GM21825 (cell line): Measurements from ENCODE around the gene IGIP.

Source experiments
- ATAC-seq: cut with Tn5 transposase; IDR thresholded peaks from one replicate; pipeline ENCODE4 v1.9.1; 2021; ENCODE audit warnings: mild to moderate bottlenecking, moderate library complexity; ENCODE audit not compliant: unreplicated experiment

Gene IGIP

DNA sequence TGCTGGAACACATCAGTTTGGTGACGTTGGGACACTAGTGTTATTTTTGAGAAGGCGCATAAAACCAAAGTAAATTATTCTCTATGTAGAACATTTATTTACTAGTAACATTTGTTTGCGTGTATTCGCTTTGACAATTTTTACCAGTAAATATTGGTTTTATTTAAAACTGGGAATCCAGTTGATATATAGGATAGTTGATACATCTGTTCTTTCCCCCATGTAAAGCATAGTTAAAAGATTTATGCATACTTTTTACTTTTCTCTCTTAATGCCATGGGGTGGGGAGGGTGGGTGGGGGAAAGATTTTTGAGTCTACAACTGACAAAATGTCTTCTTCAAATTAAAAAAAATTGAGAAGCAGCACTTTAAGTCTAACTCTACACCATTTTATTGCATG lies at the start of gene IGIP:
IGIP (plus strand) TSS at position 301 of the 400 bp plus-strand sequence. CDS start 2,540 bp downstream, outside the sequence.
- ATAC-seq: no peak

DNA sequence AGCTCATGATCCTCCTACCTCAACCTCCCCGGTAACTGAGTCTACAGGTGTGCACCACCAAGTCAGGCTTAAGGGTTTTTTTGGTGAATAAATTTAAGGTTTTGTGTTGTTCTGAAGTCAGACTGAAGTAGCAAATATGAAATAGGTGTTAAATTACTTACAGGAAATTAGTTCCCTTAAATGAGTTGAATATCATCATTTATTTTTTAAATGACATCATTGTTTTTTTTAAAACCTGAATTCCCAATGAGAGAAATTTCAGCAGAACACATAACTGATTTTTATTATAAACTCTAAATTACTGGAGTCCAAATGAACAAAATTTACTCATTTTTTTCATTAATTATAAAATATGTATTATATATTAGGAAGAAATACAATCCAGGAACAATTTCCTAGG lies 49.6 kb upstream of the IGIP start:
- ATAC-seq: no peak

DNA sequence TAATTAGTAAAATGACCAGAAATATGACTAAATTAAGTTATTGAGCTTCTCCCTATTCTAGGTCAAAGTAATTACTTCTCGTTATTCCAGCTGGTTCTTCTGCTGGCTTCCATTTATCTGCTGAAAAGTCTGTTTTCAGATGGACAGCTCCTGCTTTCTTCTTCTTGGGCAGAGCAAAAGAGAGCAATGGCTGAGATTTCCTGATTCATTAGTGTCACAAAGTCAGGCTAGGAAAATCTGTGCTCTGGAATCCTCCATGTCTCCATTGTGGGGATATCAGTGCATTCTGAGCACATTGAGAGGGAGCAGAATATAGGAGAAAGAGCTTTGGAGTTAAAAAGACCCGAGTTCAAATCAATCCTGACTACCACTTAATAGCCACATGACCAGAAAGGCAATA lies 48.9 kb upstream of the IGIP start:
- ATAC-seq: no peak

DNA sequence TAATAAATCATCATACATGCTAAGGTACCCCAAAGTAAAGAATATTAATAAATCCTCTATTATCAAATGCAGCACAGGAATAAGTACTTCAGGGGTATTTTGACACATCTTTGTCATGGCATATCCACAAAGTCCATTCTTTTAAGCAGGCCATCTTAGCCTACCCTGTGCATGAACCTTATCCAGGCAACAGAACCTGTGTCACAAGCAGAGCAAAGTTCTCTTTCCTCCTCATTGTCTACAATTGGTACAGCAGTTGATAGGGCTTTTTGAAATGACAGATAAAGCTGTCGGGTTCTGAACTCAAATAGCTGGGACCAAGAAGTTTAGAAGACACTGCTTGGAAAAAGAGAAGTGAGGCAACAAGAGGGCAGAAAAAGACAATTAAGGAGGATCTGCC lies 42.6 kb upstream of the IGIP start:
- no peak for ATAC-seq

DNA sequence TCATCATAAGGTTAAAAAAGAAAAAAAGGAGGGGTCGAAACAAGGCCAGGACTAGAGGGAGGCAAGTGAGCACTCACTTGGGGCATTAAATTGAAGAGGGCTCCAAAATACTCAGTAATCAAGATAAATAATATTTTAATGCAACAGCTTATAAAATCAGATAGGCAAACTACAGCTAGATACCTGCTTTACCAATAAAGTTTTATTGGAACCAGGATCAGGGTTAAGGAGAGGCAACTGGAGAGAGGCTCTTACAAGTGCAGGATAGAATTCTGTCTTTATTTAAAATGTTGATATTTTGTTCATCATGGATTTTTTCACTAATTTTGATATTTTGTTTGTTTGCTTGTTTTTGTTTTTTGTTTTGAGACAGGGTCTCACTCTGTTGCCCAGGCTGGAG lies 42.1 kb upstream of the IGIP start:
- no peak for ATAC-seq

DNA sequence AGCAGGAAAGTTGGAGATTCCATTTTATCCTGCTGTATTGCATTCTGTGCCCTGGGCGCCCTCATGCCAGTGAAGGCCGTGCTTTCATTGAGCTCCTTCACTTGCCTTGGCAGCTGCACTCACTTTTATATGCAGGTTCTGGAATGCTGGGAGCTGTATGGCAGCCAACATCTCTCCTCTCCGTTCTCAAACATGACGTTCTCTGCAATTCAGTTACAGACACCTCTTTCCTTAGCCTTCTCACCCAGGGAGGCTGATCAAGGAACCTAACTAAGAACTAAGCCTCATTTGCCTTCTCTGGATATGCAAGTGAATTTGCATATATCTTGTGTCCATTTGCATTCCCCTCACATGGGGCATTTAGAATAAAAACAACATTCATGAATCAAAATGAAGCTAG lies 41.2 kb upstream of the IGIP start:
- no peak for ATAC-seq

DNA sequence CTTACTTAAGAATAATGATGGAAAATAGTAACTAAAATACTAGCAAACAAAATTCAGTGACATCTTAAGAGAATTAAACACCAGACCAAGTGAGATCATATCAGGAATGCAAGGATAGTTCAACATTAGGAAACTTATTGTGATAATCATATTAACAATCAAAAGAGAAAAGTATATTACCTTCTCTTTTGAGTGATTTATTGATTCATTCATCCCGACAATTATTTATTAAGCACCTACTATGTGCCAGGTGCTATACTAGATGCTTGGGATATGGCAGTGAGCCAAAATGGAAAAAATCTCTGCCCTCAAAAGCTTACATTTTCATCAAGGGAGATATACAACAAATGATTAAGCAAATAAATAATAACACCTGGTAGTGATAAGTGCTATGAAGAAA lies 35.5 kb upstream of the IGIP start:
- no peak for ATAC-seq

DNA sequence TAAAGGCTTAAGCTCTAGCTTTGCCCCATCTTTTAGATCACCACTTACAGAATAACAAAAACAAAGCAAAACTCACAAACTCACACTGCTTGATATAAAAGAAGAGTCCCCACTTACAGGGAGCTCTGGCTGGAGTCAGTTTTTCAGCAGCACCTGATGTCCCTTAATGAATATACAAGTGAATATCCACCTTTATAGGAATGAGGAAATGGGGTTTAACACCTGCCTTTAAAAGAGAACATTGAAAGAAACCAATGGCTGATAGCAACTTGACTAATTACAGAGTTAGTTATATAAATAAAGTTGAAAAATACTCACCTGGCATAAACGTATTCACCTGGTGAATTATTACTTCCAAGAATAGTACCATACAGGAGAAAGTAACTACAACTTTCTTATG lies 32.6 kb upstream of the IGIP start:
- ATAC-seq: no peak

DNA sequence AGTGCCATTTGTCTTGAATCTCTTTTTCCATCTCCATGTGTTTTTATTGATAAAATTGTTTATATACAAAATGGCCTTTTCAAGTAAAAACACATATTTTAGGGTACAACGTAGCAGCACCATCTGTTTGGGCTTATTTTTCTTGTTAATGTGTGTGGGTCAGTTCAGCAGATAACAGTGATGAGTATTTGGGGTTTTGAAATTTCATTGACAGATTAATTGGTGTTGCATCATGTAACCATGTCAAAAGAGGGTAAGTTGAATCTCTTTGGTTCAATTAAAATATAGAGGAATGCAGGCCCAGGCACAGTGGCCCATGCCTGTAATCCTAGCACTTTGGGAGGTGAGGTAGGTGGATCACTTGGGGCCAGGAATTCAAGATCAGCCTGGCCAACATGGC lies 31.9 kb upstream of the IGIP start:
- no peak for ATAC-seq

DNA sequence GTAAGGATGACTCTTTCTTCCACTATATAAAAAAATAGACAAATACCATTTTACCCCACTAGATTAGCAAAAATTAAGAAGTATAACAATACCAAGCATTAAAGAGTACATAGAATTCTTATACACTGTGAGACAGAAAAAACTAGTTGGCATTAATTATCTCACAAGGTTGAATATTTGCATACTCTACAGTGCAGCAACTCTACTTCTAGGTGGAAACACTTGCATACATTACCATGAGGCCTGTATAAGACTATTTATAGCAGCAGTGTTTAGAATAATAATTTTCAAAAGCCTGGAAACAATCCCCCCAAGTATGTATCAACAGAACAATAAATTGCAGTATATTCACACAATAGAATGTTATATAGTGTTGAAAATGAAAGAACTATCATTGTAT lies 30.8 kb upstream of the IGIP start:
- ATAC-seq: no peak

DNA sequence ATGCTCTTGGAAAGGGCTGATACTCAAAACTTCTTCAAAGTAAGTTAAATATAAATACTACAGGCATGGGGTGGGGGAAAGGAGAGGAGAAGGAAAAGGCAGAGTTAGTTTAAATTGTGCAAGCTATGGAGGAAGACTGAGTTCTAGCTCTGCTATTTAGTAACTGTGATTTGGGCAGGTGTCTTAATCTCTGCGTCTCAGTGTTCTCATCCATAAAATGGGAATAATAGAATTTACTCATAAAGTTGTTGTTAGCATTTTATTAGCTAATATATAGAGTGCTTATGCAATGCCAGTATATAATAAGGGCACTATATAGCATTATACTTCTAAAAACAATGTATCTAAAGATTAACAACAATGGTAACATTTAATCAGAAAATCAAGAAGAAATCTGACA lies 24.6 kb upstream of the IGIP start:
- ATAC-seq: no peak

DNA sequence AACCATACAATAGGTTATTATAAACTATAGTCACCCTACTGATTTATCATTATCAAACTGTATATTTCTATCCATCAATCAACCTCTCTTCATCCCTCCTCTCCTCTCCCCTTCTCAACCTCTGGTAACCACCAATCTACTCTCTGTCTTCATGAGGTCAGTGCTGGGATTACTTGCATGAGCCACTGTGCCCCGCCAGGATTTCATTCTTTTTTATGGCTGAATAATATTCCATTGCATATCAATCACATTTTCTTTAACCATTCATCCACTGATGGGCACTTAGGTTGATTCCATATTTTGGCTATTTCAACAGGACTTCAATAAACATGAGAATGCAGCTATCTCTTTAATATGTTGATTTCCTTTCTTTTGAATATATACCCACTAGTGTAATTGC lies 22.6 kb upstream of the IGIP start:
- ATAC-seq: no peak

DNA sequence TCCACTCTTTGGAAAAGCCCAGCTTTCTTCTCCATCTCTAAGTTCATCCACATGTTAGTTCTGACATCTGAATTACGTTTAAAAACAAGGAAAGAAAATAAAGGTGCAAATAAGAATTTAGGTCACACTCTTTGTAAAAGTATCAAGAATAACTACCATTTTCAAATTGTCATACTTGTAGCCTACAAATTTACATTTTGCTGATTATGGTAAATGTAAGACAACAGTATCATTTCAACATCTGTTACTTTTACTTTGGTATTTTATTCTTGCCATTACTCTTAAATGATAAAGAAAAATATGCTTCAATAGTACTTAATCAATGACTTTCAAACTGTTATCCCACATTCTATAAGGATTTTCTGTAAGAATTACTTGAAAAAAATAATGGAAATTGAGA lies 21.6 kb upstream of the IGIP start:
- no peak for ATAC-seq

DNA sequence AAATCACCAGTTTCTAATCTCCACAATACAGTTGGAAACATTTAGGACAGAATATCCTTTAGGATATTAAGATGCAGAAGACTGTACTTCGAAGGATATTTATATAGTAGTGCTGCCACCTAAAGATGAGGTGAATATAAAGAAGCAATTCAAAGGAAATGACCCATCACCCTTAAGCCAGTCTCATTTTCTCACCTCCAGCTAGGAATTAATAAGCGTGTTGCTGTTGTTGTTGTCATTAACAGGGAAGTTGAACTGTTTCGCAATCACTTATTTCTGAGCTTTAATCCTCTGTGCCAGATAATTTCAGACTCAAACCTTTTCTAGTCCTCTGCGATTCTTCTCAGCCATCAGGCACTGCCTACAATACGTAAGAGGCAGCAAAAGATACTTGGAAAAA lies 19.6 kb upstream of the IGIP start:
- no peak for ATAC-seq

DNA sequence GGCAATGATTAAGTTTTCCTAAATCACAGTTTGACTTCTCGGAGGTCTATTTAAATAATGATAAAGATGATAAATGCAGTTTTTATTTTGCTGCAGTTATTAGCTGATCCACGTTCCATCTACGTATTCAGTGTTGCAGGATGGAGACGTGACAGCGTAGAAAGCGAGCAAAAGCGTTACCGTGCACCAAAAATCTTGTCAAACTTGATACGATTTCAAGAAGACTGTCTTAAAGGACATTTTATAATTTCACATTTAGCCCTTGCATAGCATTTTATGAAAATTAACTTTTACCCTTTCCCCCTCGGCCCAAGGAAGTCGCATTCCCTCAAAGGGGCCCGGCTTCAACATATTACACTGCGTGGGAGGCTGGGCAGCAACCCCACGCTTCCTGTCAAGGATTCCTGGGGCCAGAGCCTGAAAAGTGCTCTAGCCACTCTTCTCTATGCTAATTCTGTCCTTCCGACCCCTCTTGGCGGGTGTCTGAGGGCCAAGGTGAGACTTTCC lies 18.9 kb upstream of the IGIP start:
- no peak for ATAC-seq

DNA sequence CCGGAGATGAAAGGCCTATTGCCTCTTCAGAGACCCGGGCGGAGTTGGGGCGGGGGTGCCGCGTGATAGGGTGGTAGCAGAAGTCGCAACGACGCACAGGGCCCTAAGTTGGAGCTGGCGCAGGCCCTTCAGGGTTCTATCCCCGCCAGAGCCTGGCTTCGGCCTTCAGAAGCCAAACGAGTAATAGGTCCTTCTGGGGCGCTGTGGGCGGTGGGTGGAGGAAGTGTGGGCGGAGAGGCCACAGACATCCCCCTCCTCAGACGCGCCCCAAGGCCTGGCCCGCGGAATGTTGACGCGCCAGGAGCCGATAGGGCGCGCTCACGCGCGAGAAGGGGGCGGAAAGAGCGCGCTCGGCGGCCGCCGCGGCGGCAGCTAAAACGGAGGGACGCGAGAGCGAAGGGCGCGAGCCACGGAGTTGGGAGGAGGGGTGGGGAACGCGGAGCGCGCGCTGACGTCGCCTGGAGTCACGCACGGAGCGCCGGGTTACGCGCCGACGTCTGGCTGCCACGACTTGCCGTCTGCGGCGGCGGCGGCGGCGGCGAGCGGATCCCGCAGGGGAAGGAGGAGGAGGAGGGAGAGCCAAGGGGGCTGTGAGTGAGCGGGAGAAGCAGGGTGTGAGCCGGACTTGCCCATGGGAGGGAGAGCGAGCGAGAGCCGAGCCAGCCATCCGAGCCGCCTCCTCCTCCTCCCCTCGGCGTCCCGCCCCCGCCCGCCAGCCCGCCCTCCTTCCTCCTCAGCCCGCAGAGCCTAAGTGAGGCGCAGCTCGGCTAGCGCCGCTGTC lies 18.2 kb upstream of the IGIP start:
- peak; percentile 86 for ATAC-seq

DNA sequence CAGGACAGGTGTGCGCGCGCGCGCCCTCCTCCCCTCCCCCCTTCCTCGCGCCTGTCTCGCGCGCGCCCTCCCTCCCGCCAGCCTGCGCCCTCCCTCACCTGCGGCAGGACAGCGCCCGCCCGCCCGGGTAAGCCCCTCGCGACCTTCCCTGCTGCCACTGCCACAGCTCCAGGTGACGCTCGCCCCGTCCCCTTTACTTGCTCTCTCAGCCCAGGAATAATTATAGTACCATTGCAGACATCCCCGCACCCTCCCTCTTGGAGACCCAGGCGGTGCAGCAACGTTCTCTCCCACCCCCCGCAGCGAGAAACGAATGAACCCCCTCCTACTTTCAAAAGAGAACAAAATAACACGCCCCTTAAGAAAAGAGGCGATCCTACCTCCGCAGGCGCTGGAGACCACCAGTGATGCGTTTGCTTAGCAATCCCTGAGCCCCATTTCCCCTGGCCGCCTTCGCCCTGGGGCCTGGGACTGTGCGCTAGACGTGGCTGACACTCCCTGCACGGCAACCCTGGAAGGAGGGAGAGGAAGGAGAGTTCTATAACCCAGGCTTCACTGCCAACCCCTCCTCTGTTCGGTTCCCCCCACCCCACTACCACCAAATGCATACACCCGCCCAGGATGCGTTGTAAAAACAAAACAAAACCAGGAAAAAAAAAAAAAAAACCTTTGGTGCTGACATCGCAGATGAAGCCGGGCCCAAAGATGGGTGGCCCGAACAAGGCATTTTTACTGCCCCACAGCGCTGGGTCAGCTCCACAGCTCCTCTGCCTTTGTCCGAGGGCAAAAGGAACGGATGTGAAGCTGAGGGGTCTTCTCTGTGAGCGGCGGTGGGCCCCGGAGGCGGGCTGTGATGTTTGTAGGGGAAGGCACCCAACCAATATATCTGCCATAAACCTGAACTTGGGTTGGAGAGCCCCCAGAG lies 17.4 kb upstream of the IGIP start:
- peak; percentile 55 for ATAC-seq

DNA sequence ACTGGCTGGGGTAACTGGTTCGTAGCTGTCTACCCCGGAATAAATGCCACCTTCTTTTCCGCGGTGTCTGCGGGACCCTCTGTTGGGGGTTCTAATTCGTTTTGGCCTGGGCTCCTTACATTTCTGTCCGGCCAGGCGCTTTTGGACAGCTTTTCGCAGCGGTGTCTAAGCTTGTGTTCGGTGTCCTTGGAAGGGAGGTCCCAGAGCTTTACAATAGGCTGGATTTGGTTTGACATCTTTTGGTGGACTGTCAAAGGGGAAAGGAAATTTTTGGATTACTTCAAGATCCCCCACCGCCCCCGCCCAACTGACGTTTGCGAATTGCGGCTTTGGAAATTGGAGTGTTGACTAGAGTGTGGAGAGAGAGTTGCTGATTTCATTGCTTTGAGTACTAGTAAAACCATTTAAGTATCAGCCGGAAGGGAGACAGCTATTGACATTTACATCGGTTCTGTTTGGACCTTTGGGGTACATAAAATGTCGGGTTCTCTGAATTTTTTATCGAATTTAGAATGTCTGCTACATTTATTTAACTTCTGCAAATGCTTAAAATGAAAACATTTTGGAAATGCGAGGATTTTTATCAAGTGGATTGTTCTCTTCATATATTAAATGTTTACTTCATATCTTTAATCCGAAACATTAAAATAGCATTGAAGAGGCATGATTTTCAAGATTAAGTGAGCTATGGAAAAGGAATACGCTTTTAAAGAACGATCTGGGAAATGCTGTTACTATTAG lies 16.5 kb upstream of the IGIP start:
- ATAC-seq: no peak

DNA sequence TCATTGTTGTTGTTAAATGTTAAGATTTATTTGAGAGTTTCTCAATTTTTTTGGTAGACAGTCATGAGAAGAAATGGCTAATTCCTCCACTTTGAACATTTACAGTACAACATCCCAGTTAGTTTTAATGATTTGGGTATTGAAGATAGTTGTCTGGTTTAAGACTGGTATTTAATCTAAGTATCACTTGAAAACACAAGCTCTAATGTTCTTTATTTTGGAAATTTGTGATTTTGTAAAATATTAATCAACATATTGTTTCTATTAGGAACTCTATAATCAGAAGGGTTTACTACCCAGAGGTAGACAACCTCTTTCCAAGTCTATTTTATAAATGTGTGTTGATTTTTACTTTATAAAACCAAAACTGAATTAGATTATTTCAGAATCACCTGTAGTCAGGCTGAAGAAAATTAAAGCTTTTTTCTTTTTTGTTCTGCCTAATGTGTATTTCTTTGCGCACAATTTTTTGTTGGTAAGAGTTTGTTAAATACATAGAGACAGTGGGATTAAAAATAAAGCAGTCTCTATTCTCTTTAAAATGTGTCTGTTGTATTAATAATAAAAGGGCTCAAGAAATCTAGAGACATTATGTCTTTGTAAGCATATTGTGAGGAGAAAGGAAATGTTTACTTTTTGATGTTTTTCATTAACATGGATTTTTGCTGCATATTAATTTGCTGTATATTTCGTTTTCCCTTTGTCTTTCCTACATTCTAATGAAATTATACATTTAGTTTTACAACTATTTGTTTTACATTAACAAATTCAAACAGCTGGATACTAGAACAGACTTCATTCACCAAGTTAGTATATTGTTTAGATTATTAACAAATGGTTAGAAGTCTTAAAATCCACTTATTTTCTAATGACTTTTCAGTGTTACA lies 15.7 kb upstream of the IGIP start:
- ATAC-seq: no peak

DNA sequence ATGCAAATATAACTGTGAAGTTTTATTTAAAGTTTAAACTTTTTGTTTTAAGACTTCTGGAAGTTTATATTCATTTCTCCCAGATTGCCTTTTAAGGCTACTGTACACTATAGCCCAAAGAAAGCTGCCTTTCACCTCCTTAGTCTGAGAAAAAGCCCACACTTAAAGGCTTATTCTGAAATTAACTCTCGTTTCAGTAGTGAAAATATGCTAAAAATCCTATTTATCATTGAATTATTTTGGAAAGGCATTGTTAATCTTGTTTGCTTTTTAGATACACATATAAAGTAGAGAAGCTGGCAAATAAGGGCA lies 15.1 kb upstream of the IGIP start:
- no peak for ATAC-seq
